ENCODE measurements around the gene NFS1.

GRCh38 chr20:35662551-35662950 lies 36.6 kb downstream of the NFS1 start:
- TF ChIP-seq CTCF (IDR thresholded peaks at IDR 0.05) (no peak), EP300 (IDR thresholded peaks at IDR 0.05) (no peak), POLR2AphosphoS5 (IDR thresholded peaks at IDR 0.05) (no peak)
